ENCODE data around the gene WDR7.

Gene WDR7

DNA sequence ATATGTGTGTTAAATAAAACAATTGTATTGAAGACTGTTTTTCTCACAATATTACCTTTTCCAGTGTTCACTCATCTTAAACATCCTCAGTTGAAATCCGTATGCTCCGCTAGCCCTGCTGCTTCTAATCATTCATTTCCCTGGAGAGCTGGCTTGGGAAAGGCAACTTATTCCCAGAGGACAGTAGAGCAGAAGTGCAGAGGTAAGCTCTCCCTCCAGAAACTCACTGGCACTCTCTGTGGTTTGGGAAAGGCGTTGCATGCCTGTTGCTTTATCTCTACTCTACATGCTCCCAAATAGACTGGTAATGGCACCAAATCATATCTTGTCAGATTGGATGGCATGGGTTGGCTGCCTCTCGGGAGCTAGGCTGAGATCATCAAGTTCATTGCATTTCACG is 378.6 kb downstream of the WDR7 start:
- Histone ChIP-seq H4K91ac (ENCODE audit: low read length) (no peak overlapping the region), H3K9me3 (ENCODE audit: control insufficient read depth, low read length) (no peaks in the 10 kb centered on the region), H2BK15ac (ENCODE audit: low read depth, poor library complexity, severe bottlenecking) (no peak overlapping the region), H2BK12ac (ENCODE audit: low read length in 2 of 2) (no peak overlapping the region), H3K4ac (ENCODE audit: low read depth in 1 of 2, low read length in 2 of 2) (no peak overlapping the region), H3K23ac (ENCODE audit: low read length in 2 of 2) (no peak overlapping the region), H3K4me1 (ENCODE audit: control insufficient read depth, insufficient read depth, low read depth, low read length) (peaks cover 4% of the 10 kb centered on the region), H2BK120ac (ENCODE audit: low read depth, low read length) (no peak overlapping the region), H3K79me1 (replicated peaks; ENCODE audit: low read length, poor library complexity, severe bottlenecking) (no peaks in the 10 kb centered on the region), H2AFZ (ENCODE audit: low read depth, low read length) (no peak overlapping the region), H2BK5ac (ENCODE audit: low read depth, low read length, poor library complexity, severe bottlenecking) (no peak overlapping the region), H3K9ac (ENCODE audit: low read length) (no peak overlapping the region), H3K27me3 (ENCODE audit: control insufficient read depth in 1 of 2, insufficient read depth in 1 of 2, low read length in 2 of 2) (no peaks in the 10 kb centered on the region), H3K14ac (ENCODE audit: low read length in 2 of 2) (no peak overlapping the region), H3K27ac (ENCODE audit: low read length, poor library complexity, severe bottlenecking) (no peak overlapping the region), H3K36me3 (ENCODE audit: control insufficient read depth in 1 of 2, insufficient read depth in 2 of 2, low read depth in 1 of 2, low read length in 2 of 2) (peaks cover 10 to 34% of the 10 kb centered on the region in 2 experiments), H2AK5ac (ENCODE audit: low read length, severe bottlenecking) (no peak overlapping the region), H3K4me3 (ENCODE audit: insufficient read depth in 1 of 2, low read depth in 1 of 2, low read length in 2 of 2) (no peak overlapping the region), H3K4me2 (ENCODE audit: low read length, poor library complexity, severe bottlenecking) (no peak overlapping the region), H3K18ac (ENCODE audit: low read depth in 1 of 2, low read length in 2 of 2) (no peak overlapping the region), H4K8ac (ENCODE audit: low read length) (no peak overlapping the region)
- 94% methylated on average over 5 of the region's 5 CpGs for WGBS
- DNase-seq, result no peak

DNA sequence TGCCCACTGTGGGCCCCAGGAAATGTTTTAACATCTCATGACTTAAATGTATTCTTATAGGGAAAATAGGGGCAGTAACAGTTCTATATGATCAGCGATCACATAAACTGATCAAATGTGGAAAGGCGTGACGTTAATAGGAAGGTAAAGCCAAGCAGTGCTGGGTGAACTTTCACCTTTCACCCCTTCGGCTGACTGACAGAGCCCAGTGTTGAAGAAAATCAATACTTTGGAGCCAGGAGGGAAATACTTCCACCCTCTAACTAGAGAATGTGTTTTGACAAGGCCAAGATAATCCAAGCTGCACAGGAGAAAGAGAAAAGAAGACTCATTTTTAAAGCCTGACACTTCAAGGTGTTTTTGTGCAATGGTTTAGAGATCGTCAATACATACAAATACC is 379.3 kb downstream of the WDR7 start:
- no peak overlapping the region for H2BK120ac ChIP-seq (ENCODE audit: low read depth, low read length)
- H3K79me1 ChIP-seq (replicated peaks; ENCODE audit: low read length, poor library complexity, severe bottlenecking), result no peaks in the 10 kb centered on the region
- no peak overlapping the region for H3K9ac ChIP-seq (ENCODE audit: low read length)
- no peak overlapping the region for H3K23ac ChIP-seq (ENCODE audit: low read length in 2 of 2)
- H2BK5ac ChIP-seq (ENCODE audit: low read depth, low read length, poor library complexity, severe bottlenecking), result no peak overlapping the region
- H3K27ac ChIP-seq (ENCODE audit: low read length, poor library complexity, severe bottlenecking), result no peak overlapping the region
- no peaks in the 10 kb centered on the region for H3K9me3 ChIP-seq (ENCODE audit: control insufficient read depth, low read length)
- peaks cover 4% of the 10 kb centered on the region for H3K4me1 ChIP-seq (ENCODE audit: control insufficient read depth, insufficient read depth, low read depth, low read length)
- no peak overlapping the region for H2BK12ac ChIP-seq (ENCODE audit: low read length in 2 of 2)
- H2BK15ac ChIP-seq (ENCODE audit: low read depth, poor library complexity, severe bottlenecking), result no peak overlapping the region
- no peak overlapping the region for H2AK5ac ChIP-seq (ENCODE audit: low read length, severe bottlenecking)
- no peak overlapping the region for H3K4me2 ChIP-seq (ENCODE audit: low read length, poor library complexity, severe bottlenecking)
- H2AFZ ChIP-seq (ENCODE audit: low read depth, low read length), result no peak overlapping the region
- peaks cover 10 to 34% of the 10 kb centered on the region in 2 experiments for H3K36me3 ChIP-seq (ENCODE audit: control insufficient read depth in 1 of 2, insufficient read depth in 2 of 2, low read depth in 1 of 2, low read length in 2 of 2)
- no peak overlapping the region for H4K91ac ChIP-seq (ENCODE audit: low read length)
- no peak overlapping the region for H3K4me3 ChIP-seq (ENCODE audit: insufficient read depth in 1 of 2, low read depth in 1 of 2, low read length in 2 of 2)
- no peak overlapping the region for H4K8ac ChIP-seq (ENCODE audit: low read length)
- no peak overlapping the region for H3K14ac ChIP-seq (ENCODE audit: low read length in 2 of 2)
- DNase-seq, result no peak
- no peaks in the 10 kb centered on the region for H3K27me3 ChIP-seq (ENCODE audit: control insufficient read depth in 1 of 2, insufficient read depth in 1 of 2, low read length in 2 of 2)
- no peak overlapping the region for H3K4ac ChIP-seq (ENCODE audit: low read depth in 1 of 2, low read length in 2 of 2)
- H3K18ac ChIP-seq (ENCODE audit: low read depth in 1 of 2, low read length in 2 of 2), result no peak overlapping the region
- WGBS, result 99% methylated on average over 4 of the region's 5 CpGs

GRCh38 chr18:57035590-57035989 is 384.4 kb downstream of the WDR7 start:
- Histone ChIP-seq H3K4me2 (ENCODE audit: low read length, poor library complexity, severe bottlenecking) (no peak overlapping the region), H2AFZ (ENCODE audit: low read depth, low read length) (no peak overlapping the region), H3K18ac (ENCODE audit: low read depth in 1 of 2, low read length in 2 of 2) (no peak overlapping the region), H3K27ac (ENCODE audit: low read length, poor library complexity, severe bottlenecking) (no peak overlapping the region), H3K4ac (ENCODE audit: low read depth in 1 of 2, low read length in 2 of 2) (no peak overlapping the region), H2BK12ac (ENCODE audit: low read length in 2 of 2) (no peak overlapping the region), H3K23ac (ENCODE audit: low read length in 2 of 2) (no peak overlapping the region), H3K9ac (ENCODE audit: low read length) (no peak overlapping the region), H4K91ac (ENCODE audit: low read length) (no peak overlapping the region), H3K4me1 (ENCODE audit: control insufficient read depth, insufficient read depth, low read depth, low read length) (peaks cover 1% of the 10 kb centered on the region), H4K8ac (ENCODE audit: low read length) (no peak overlapping the region), H2BK120ac (ENCODE audit: low read depth, low read length) (no peak overlapping the region), H3K36me3 (ENCODE audit: control insufficient read depth in 1 of 2, insufficient read depth in 2 of 2, low read depth in 1 of 2, low read length in 2 of 2) (peaks cover 0 to 3% of the 10 kb centered on the region in 2 experiments), H2BK15ac (ENCODE audit: low read depth, poor library complexity, severe bottlenecking) (no peak overlapping the region), H3K4me3 (ENCODE audit: insufficient read depth in 1 of 2, low read depth in 1 of 2, low read length in 2 of 2) (no peak overlapping the region), H2BK5ac (ENCODE audit: low read depth, low read length, poor library complexity, severe bottlenecking) (no peak overlapping the region), H3K9me3 (ENCODE audit: control insufficient read depth, low read length) (no peaks in the 10 kb centered on the region), H2AK5ac (ENCODE audit: low read length, severe bottlenecking) (no peak overlapping the region), H3K14ac (ENCODE audit: low read length in 2 of 2) (no peak overlapping the region), H3K79me1 (replicated peaks; ENCODE audit: low read length, poor library complexity, severe bottlenecking) (no peaks in the 10 kb centered on the region), H3K27me3 (ENCODE audit: control insufficient read depth in 1 of 2, insufficient read depth in 1 of 2, low read length in 2 of 2) (no peaks in the 10 kb centered on the region)
- WGBS, result 92% methylated on average over 2 of the region's 2 CpGs
- DNase-seq, result no peak

GRCh38 chr18:57038395-57038794 is 387.2 kb downstream of the WDR7 start:
- Histone ChIP-seq H3K4me2 (ENCODE audit: low read length, poor library complexity, severe bottlenecking) (no peak overlapping the region), H3K14ac (ENCODE audit: low read length in 2 of 2) (no peak overlapping the region), H2BK120ac (ENCODE audit: low read depth, low read length) (no peak overlapping the region), H4K8ac (ENCODE audit: low read length) (no peak overlapping the region), H4K91ac (ENCODE audit: low read length) (no peak overlapping the region), H3K4ac (ENCODE audit: low read depth in 1 of 2, low read length in 2 of 2) (no peak overlapping the region), H2BK15ac (ENCODE audit: low read depth, poor library complexity, severe bottlenecking) (no peak overlapping the region), H3K18ac (ENCODE audit: low read depth in 1 of 2, low read length in 2 of 2) (no peak overlapping the region), H3K4me3 (ENCODE audit: insufficient read depth in 1 of 2, low read depth in 1 of 2, low read length in 2 of 2) (no peak overlapping the region), H2BK5ac (ENCODE audit: low read depth, low read length, poor library complexity, severe bottlenecking) (no peak overlapping the region), H3K23ac (ENCODE audit: low read length in 2 of 2) (no peak overlapping the region), H2AK5ac (ENCODE audit: low read length, severe bottlenecking) (no peak overlapping the region), H2AFZ (ENCODE audit: low read depth, low read length) (no peak overlapping the region), H3K79me1 (replicated peaks; ENCODE audit: low read length, poor library complexity, severe bottlenecking) (no peaks in the 10 kb centered on the region), H3K27me3 (ENCODE audit: control insufficient read depth in 1 of 2, insufficient read depth in 1 of 2, low read length in 2 of 2) (no peaks in the 10 kb centered on the region), H3K9ac (ENCODE audit: low read length) (no peak overlapping the region), H3K4me1 (ENCODE audit: control insufficient read depth, insufficient read depth, low read depth, low read length) (peaks cover 1% of the 10 kb centered on the region), H3K36me3 (ENCODE audit: control insufficient read depth in 1 of 2, insufficient read depth in 2 of 2, low read depth in 1 of 2, low read length in 2 of 2) (no peaks in the 10 kb centered on the region), H2BK12ac (ENCODE audit: low read length in 2 of 2) (no peak overlapping the region), H3K9me3 (ENCODE audit: control insufficient read depth, low read length) (no peaks in the 10 kb centered on the region), H3K27ac (ENCODE audit: low read length, poor library complexity, severe bottlenecking) (no peak overlapping the region)
- WGBS, result 70% methylated on average over 6 of the region's 6 CpGs
- DNase-seq, result no peak

Data from mesenchymal stem cell (in vitro differentiated cells and primary cell).